HL-60/S4 treated with phorbol 12-myristate 13-acetate at 8.2 ng/mL for 4 days and 3 days (cell line): Measurements from ENCODE around the gene AKAP9.
"Not testable (repeated sequence)": the region's sequence is repeated elsewhere in the genome, so short reads cannot be mapped to it uniquely, and the experiment has no call there.

Experiments used
- in situ Hi-C: fragments of 300-500 bp; cut with MboI; formaldehyde crosslinking; loops from 2 replicates; pipeline ENCODE4 v1.15.0; 2022; ENCODE audit warnings: low sequenced_read_pairs

The AKAP9 gene

GRCh38 chr7:91940572-91941341, at the start of gene AKAP9:
Gene AKAP9, plus strand, starts transcription at chr7:91940862. Its CDS starts 238 bp downstream, at chr7:91941100.
- in situ Hi-C loops: no loop called here

GRCh38 chr7:91892099-91892705, 48.5 kb upstream of the AKAP9 start:
- in situ Hi-C loops: no loop called here

- in situ Hi-C loops: no loop called here
These were observed 47.8 kb upstream of the AKAP9 start for GRCh38 chr7:91892821-91893340.

- in situ Hi-C loops: not testable (repeated sequence)
These were observed 47.0 kb upstream of the AKAP9 start for GRCh38 chr7:91893699-91894098.

GRCh38 chr7:91894781-91895480, 45.7 kb upstream of the AKAP9 start:
- in situ Hi-C loops: no loop called here

- in situ Hi-C loops: no loop called here
These were observed 42.2 kb upstream of the AKAP9 start for GRCh38 chr7:91898240-91898992.

GRCh38 chr7:91899563-91899962, 41.1 kb upstream of the AKAP9 start:
- in situ Hi-C loops: no loop called here

GRCh38 chr7:91910171-91910570, 30.5 kb upstream of the AKAP9 start:
- in situ Hi-C loops: no loop called here

- in situ Hi-C loops: no loop called here
These were observed 29.5 kb upstream of the AKAP9 start for GRCh38 chr7:91911121-91911520.

GRCh38 chr7:91912494-91912893, 28.2 kb upstream of the AKAP9 start:
- in situ Hi-C loops: no loop called here

- in situ Hi-C loops: no loop called here
These were observed 27.1 kb upstream of the AKAP9 start for GRCh38 chr7:91913612-91914011.

- in situ Hi-C loops: no loop called here
These were observed 25.1 kb upstream of the AKAP9 start for GRCh38 chr7:91915401-91916050.

GRCh38 chr7:91916051-91916440, 24.6 kb upstream of the AKAP9 start:
- in situ Hi-C loops: no loop called here

- in situ Hi-C loops: no loop called here
These were observed 22.3 kb upstream of the AKAP9 start for GRCh38 chr7:91918356-91918755.

GRCh38 chr7:91922857-91923256, 17.8 kb upstream of the AKAP9 start:
- in situ Hi-C loops: no loop called here

GRCh38 chr7:91927912-91928311, 12.8 kb upstream of the AKAP9 start:
- in situ Hi-C loops: no loop called here

GRCh38 chr7:91929463-91929862, 11.2 kb upstream of the AKAP9 start:
- in situ Hi-C loops: no loop called here

- in situ Hi-C loops: no loop called here
These were observed 491 bp upstream of the AKAP9 start for GRCh38 chr7:91940171-91940570.

GRCh38 chr7:91941450-91941849, 788 bp downstream of the AKAP9 start:
- in situ Hi-C loops: no loop called here

- in situ Hi-C loops: no loop called here
These were observed 1.6 kb downstream of the AKAP9 start for GRCh38 chr7:91942312-91942711.
